Endometrial microvascular endothelial cells (primary cell): ENCODE results near the gene ERI3. TPM values are rescaled to one million over a fixed set of nuclear protein-coding genes. Genes with fewer than 3 reads are reported as not detected.

Experiments
- in situ Hi-C: cut with HindIII; loops from 2 replicates; pipeline ENCODE4 v1.10.0; 2017; ENCODE audit warnings: low sequenced_read_pairs, low pct_unique_long_range_greater_than_20kb; ENCODE audit errors: inconsistent ontology term
- total RNA-seq: library from RNA; depleted of rRNA; stranded (reverse); fragments of >200 nt; gene quantifications from one replicate; pipeline ENCODE4 v1.2.3, GENCODE V29; 2015; ENCODE audit errors: inconsistent ontology term

The ERI3 gene
- total RNA-seq, 1 donor from 2014 or later, result 59.5 TPM

DNA sequence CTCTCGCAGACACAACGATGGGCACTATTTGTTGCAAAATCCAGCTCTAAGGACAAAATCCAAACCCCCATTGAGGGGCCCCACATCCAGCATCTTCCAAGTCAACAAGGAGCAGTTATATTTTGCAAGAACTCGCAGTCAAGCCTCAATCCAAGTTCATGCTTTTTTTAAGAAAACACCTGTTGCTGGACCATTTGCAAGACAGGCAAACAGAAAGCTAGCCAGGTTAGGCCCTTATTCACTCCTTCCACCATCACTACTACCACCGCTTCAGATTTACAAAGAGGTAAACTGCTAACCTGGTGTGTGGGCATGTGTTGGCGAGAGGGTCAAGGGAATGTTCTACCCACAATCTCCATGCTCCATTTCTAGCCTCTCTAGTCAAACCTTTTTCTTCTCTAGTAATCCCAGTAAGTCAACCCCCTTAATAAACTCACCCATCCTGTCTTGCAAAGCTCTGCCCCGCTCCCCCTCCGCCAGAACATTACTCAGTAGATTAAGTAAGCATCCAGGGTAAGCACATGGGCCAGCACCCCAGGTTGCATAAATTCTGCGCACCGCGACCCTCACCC lies 703 bp downstream of the ERI3 start:
- in situ Hi-C loops, result no loop called here

GRCh38 chr1:44353604-44354003 lies 1.5 kb downstream of the ERI3 start:
- in situ Hi-C loops, result no loop called here

DNA sequence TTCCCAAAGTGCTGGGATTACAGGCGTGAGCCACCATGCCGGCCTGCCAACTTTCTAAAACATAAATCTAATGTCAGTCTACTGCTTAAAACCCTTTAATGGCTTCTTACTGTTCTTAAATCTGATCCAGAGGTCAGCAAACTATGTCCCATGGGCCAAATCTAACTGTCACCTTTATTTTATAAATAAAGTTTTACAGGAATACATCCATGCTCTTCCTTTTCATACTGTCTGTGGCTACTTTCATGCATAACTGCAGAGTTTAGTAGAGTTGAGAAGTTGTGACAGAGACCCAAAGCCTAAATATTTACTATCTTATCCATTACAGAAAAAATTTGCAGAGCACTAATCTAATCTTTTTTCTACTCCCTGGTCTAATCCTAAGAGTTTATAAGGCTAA lies 3.8 kb downstream of the ERI3 start:
- in situ Hi-C loops, result no loop called here

DNA sequence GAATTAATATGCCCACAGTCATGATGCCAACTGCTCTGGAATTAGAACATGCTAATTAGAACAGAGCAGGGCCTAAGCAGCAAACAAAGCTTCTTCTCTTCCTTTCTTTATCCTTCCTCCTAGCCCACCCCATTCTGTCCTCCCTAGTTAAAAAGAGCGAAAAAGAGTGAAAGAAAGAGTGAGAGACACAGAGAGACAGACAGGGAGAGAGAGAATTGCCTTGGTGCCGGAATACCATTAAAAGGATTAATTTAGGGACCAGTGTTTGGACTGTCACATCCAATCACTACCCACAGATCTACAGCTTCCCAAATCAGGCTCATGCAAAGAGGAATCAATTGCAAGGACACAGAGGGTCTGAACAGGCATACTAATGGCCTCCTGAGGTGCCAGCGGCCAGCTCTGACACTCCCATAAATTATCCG lies 7.0 kb downstream of the ERI3 start:
- in situ Hi-C loops, result no loop called here

DNA sequence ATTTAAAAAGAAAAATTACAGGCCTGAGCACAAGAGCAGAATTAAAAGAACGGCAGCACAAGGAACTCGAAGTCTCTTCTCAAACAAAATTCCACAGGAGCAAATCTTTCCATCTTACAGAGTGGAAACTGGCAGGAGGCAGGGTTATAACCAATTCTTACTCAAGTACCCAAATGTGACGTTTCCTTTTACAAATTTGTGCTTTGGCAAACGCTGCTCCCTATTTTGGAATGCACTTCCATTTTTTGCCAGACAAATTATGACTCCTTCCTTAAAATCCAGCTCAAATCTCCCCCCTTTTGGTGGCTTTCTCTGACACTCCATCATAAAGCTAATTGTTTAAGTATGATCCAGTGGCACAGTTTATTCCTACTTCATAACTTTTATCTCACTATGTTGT lies 7.8 kb downstream of the ERI3 start:
- in situ Hi-C loops, result no loop called here

GRCh38 chr1:44346878-44347277 lies 8.2 kb downstream of the ERI3 start:
- in situ Hi-C loops, result no loop called here

DNA sequence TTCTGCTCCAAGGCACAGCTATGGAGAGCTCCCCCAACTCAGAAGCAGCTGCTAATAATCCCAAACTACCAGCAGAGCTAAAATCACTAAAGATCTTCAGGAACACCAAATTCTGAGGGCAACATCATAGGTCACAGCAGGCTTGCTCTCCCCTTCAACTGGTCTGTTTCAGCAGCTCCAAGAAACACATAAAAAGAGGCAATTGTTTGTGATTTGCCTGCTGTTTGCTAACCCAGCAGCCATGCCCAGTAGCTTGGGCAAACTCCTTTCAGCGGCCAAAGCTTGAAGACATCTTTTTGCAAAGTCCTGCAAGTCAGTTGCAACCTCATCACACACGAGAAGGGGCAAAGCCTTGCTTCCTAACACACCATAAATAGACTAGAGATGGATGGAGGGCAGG lies 8.9 kb downstream of the ERI3 start:
- in situ Hi-C loops, result no loop called here

DNA sequence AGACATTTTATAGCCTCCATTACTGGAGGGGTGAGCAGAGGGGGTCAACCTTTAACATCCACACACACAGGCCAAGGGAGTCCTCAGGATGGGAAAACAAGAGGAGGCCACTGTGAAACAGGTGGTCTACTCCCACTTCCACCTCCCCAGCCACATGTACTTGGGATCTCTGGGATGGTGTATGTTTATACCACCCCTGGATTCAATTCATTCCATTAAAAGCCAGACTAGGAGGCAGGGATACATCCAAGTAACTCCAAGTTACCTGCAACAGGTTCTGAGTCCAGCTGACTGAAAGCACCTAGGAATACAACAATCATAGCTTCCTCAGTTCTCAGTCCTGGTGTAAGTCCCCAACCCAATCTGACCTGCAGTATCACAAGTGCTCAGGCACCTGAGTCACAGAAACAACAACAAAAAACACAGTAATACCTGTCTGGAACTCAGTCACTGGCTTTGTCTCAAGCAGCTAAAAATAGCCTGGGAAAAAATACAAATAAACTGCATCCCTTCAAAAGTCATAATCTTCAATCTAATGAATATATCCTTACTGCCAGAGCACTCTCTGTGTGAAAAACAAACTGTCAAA lies 9.8 kb downstream of the ERI3 start:
- in situ Hi-C loops, result no loop called here

- in situ Hi-C loops, result no loop called here
Measured at GRCh38 chr1:44339731-44340130, 15.3 kb downstream of the ERI3 start.

DNA sequence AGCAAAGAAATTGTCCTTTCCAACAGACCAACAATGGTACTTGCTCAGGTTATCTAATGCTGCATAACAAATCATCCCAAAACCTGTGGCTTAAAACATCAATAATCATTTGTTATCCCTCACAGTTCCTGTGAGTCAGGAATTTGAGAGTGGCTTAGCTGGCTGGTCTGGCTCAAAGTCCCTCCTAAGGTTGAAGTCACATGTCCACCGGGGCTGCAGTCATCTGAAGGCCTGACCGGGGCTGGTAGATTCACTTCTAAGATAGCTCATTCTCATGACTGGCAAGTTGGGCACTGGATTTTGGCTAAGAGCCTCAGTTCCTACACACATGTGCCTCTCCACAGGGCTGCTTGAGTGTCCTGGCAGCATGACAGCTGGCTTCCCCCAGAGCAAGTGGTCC lies 16.9 kb downstream of the ERI3 start:
- in situ Hi-C loops, result no loop called here

GRCh38 chr1:44336668-44337067 lies 18.4 kb downstream of the ERI3 start:
- in situ Hi-C loops, result no loop called here

DNA sequence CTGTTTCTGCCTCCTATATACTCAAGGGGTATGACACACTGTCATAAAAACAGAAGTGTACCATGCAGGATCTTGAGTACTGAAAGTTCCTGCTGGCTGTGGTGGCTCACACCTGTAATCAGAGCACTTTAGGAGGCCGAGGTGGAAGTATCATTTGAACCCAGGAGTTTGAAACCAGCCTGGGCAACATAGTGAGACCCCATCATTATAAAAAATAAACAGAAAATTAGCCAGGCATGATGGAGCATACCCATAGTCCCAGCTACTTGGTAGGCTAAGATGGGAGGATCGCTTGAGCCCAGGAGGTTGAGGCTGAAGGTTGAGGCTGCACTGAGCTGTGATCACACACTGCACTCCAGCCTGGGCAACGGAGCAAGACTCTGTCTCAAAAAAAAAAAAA lies 20.1 kb downstream of the ERI3 start:
- in situ Hi-C loops, result no loop called here

- in situ Hi-C loops, result no loop called here
Measured at GRCh38 chr1:44333376-44333775, 21.7 kb downstream of the ERI3 start.

GRCh38 chr1:44332505-44332904 lies 22.6 kb downstream of the ERI3 start:
- in situ Hi-C loops, result no loop called here

- in situ Hi-C loops, result no loop called here
Measured at GRCh38 chr1:44330935-44331334, 24.1 kb downstream of the ERI3 start.

- in situ Hi-C loops, result no loop called here
Measured at GRCh38 chr1:44328671-44329416, 26.2 kb downstream of the ERI3 start.

DNA sequence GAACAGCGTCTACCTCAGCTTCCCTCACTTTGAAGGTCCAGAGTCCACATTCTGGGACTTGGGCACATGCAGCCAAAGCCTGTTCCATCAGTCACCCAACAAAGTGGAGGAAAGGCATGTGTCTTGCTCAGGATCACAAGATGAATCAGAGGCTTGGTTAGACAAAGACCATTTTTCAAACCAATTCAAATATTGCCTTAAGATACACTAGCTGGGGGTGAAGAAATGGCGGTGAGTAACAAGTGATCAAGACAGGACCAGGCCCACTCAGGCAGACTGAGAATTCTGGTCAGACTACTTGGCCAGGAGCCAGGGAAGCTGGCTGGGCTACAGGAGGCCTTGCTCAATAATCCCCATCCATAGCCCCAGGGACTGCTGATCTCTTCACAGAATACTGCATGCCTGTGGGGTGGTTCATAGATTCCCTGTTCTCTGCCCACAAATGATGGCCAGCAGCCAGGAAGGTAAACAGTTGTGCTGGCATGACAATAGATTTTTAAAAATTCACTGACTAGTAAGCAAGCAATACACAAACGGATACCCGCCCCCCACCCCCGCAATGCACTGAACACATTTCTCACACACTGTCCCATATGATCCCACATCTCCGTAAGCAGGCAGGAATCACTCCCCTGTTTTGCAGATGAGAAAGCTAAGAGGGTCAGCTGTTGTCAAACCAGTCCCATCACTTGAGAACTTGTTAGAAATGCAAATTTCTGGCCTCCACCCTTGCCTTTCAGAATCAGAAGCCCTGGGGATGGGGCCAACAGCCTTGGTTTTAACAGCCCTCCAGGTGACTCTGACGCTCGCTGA lies 27.2 kb downstream of the ERI3 start:
- in situ Hi-C loops, result no loop called here

DNA sequence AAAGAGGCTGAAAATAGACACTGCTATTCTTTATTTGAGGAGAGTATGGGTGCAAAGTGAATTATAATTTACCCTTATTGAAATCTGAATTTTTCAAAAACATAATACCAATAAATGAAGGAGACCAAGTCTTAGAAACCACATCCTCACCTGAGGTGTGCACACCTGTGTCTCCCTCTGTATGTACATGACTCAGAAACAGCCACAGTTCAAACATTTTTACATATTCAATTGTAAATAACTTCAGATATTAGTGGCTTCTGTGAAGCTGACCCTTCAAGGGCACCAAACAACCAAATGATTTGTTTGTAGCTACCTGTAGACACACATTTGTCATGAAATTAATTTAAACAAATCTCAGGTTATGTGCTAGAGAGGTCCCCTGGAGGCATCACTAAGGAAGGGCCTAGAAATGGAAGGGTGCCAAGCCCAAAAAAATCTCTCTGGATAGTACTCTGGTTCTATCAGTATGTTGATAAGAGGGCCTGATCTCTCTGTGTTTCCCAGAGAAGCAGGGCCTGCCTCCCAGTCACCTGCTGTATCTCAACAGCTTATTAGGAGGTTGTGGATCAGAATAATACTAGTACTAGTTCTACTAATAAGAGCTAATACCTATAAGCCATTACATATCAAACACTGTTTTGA lies 28.1 kb downstream of the ERI3 start:
- in situ Hi-C loops, result no loop called here

DNA sequence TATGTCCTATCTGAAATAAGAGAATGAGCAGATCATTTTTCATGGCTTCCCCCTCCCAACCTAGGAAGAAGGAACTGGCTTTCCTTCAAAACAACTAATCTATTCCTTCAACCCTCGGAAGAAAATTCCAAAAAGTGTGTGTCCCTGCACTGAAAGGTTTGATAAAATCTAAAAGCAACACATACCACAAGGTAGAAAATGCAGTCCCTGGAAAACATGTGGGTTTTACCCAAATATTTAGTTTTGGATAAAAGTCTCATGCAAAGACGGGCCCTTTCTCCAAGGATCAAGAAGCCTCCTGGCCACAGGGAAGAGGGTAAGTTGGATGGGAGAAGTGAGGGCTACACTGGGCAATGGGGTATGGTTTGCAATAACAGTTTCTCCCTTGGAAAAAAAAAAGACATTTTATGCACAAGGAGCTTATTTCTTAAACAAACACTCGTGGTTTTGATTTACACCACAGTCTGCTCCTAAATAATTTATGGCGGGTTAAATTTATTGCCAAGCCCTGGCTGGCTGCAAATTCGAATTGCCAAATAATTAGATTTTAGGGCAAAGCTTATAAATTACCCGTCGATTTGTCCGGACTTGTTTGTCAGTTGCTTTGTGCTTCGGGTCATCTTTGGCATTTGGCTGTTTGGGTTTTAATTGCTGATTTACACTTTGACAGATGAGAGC lies 28.9 kb downstream of the ERI3 start:
- in situ Hi-C loops, result no loop called here
